Anterior cingulate cortex (tissue), 58 donors: ENCODE measurements around the gene MAN1A1.
A peak's percentile ranks its signal among the peaks of the same experiment; 100 is the strongest.

Experiments used
- DNase-seq, 58 donors: peaks; one replicate each; lab custom pipeline; 2025; lab: John Stamatoyannopoulos, UW

MAN1A1 gene

GRCh38 chr6:119347466-119348095, 2.0 kb downstream of the MAN1A1 start:
- DNase-seq: peak in 8 of 58 donors; percentile 4 to 34 (median 12)

GRCh38 chr6:119346936-119347335, 2.6 kb downstream of the MAN1A1 start:
- no peak for DNase-seq

GRCh38 chr6:119346450-119346849, 3.1 kb downstream of the MAN1A1 start:
- DNase-seq: no peak

GRCh38 chr6:119345114-119345513, 4.4 kb downstream of the MAN1A1 start:
- no peak for DNase-seq

GRCh38 chr6:119344306-119344705, 5.3 kb downstream of the MAN1A1 start:
- peak in 2 of 58 donors; percentile 15 to 31 for DNase-seq

- DNase-seq: no peak
These were observed 5.9 kb downstream of the MAN1A1 start for GRCh38 chr6:119343573-119344146.

- DNase-seq: no peak
These were observed 6.4 kb downstream of the MAN1A1 start for GRCh38 chr6:119343167-119343566.

GRCh38 chr6:119342430-119342829, 7.1 kb downstream of the MAN1A1 start:
- no peak for DNase-seq

GRCh38 chr6:119340796-119341487, 8.6 kb downstream of the MAN1A1 start:
- DNase-seq: no peak

GRCh38 chr6:119339941-119340456, 9.6 kb downstream of the MAN1A1 start:
- no peak for DNase-seq

- DNase-seq: no peak
These were observed 11.8 kb downstream of the MAN1A1 start for GRCh38 chr6:119337762-119338161.

- DNase-seq: no peak
These were observed 12.3 kb downstream of the MAN1A1 start for GRCh38 chr6:119337252-119337651.

GRCh38 chr6:119334535-119335264, 14.9 kb downstream of the MAN1A1 start:
- no peak for DNase-seq

- DNase-seq: no peak
These were observed 15.8 kb downstream of the MAN1A1 start for GRCh38 chr6:119333707-119334295.

GRCh38 chr6:119333063-119333609, 16.4 kb downstream of the MAN1A1 start:
- DNase-seq: no peak

GRCh38 chr6:119331663-119332286, 17.8 kb downstream of the MAN1A1 start:
- no peak for DNase-seq

- no peak for DNase-seq
These were observed 18.9 kb downstream of the MAN1A1 start for GRCh38 chr6:119330520-119331113.

GRCh38 chr6:119329794-119330180, 19.8 kb downstream of the MAN1A1 start:
- DNase-seq: no peak
